RWPE2 (cell line): ENCODE data around the gene ARRDC1.

Experiments used
- ATAC-seq: fragments of 200-7000 bp; cut with Tn5 transposase; 3 replicates; pipeline ENCODE4 v1.9.1; 2021; ENCODE audit warnings: low read depth
- DNase-seq: peaks from one replicate; pipeline ENCODE4 v3.0.0-alpha.2; 2020; ENCODE audit warnings: low spot score
- H3K27ac ChIP-seq: fragments of 450-650 bp; 2 replicates; pipeline ENCODE4 v1.5.1; 2017; ENCODE audit warnings: mild to moderate bottlenecking; ENCODE audit not compliant: poor library complexity, severe bottlenecking
- H3K27me3 ChIP-seq: fragments of 250-450 bp; sonication (Bioruptor Pico); 2 replicates; pipeline ENCODE4 v1.5.1; 2021; ENCODE audit warnings: mild to moderate bottlenecking, moderate library complexity; ENCODE audit not compliant: insufficient read depth, poor library complexity, severe bottlenecking
- H3K36me3 ChIP-seq: fragments of 250-450 bp; sonication (Bioruptor Pico); 2 replicates; pipeline ENCODE4 v1.5.1; 2020; ENCODE audit warnings: low read depth, mild to moderate bottlenecking, moderate library complexity
- H3K4me1 ChIP-seq: fragments of 250-450 bp; sonication (Bioruptor Pico); 2 replicates; pipeline ENCODE4 v1.5.1; 2021; ENCODE audit warnings: mild to moderate bottlenecking, moderate library complexity; ENCODE audit not compliant: insufficient read depth, poor library complexity, severe bottlenecking
- H3K4me3 ChIP-seq: fragments of 250-450 bp; sonication (Bioruptor Pico); 2 replicates; pipeline ENCODE4 v1.5.1; 2021; ENCODE audit warnings: mild to moderate bottlenecking, moderate library complexity; ENCODE audit not compliant: severe bottlenecking
- H3K9me3 ChIP-seq: fragments of 250-450 bp; sonication (Bioruptor Pico); 2 replicates; pipeline ENCODE4 v1.5.1; 2021; ENCODE audit warnings: mild to moderate bottlenecking, moderate library complexity; ENCODE audit not compliant: severe bottlenecking
- CTCF ChIP-seq: fragments of 450-650 bp; IDR thresholded peaks from one replicate; pipeline ENCODE4 v1.5.1; 2017; ENCODE audit warnings: mild to moderate bottlenecking, moderate library complexity; ENCODE audit not compliant: poor library complexity, severe bottlenecking

The ARRDC1 gene

GRCh38 chr9:137575364-137575715 lies 30.1 kb upstream of the ARRDC1 start:
- H3K27ac ChIP-seq: no peak overlapping the region
- H3K4me1 ChIP-seq: peaks cover 6% of the 10 kb centered on the region
- no peak overlapping the region for H3K4me3 ChIP-seq
- H3K27me3 ChIP-seq: no peaks in the 10 kb centered on the region
- peaks cover 53% of the 10 kb centered on the region for H3K36me3 ChIP-seq
- ATAC-seq: no peak
- no peaks in the 10 kb centered on the region for H3K9me3 ChIP-seq
- DNase-seq: no peak
- TF ChIP-seq CTCF: no peak

- Histone ChIP-seq H3K27me3 (no peaks in the 10 kb centered on the region), H3K4me1 (peaks cover 6% of the 10 kb centered on the region), H3K27ac (peak overlapping the region; percentile 68), H3K9me3 (no peaks in the 10 kb centered on the region), H3K4me3 (no peak overlapping the region), H3K36me3 (peaks cover 48% of the 10 kb centered on the region)
- no peak for DNase-seq
- ATAC-seq: no peak
- TF ChIP-seq CTCF: no peak
These were observed 29.6 kb upstream of the ARRDC1 start for GRCh38 chr9:137575716-137576411.

GRCh38 chr9:137578518-137579258 lies 26.8 kb upstream of the ARRDC1 start, which contains the start of gene DPH7:
Gene DPH7 (minus strand): TSS chr9:137578925. CDS start chr9:137578777, 148 bp downstream.
- no peaks in the 10 kb centered on the region for H3K27me3 ChIP-seq
- H3K4me3 ChIP-seq: peak within 1 kb of the TSS; percentile 59
- no peaks in the 10 kb centered on the region for H3K9me3 ChIP-seq
- TF ChIP-seq CTCF: peak; percentile 95
- H3K27ac ChIP-seq: peak within 1 kb of the TSS; percentile 68
- ATAC-seq (peak; percentile 94), DNase-seq (peak; percentile 93)
- H3K4me1 ChIP-seq: peaks cover 6% of the 10 kb centered on the region
- H3K36me3 ChIP-seq: peaks cover 37% of the 10 kb centered on the region

GRCh38 chr9:137579259-137579604 lies 26.3 kb upstream of the ARRDC1 start:
- Histone ChIP-seq H3K27ac (peak overlapping the region; percentile 68), H3K27me3 (no peaks in the 10 kb centered on the region), H3K36me3 (peaks cover 34% of the 10 kb centered on the region), H3K9me3 (no peaks in the 10 kb centered on the region), H3K4me3 (peak overlapping the region; percentile 59), H3K4me1 (peaks cover 6% of the 10 kb centered on the region)
- ATAC-seq (no peak; the same call in 2 of the 3 replicates), DNase-seq (no peak)
- no peak for TF ChIP-seq CTCF
